ENCODE measurements around the gene SLC22A23. TPM values are rescaled to one million over a fixed set of nuclear protein-coding genes. Genes with fewer than 3 reads are reported as not detected.
"Not testable (repeated sequence)": the region's sequence is repeated elsewhere in the genome, so short reads cannot be mapped to it uniquely, and the experiment has no call there.

Gene SLC22A23
- total RNA-seq, 2 experiments from 2014 or later, result 0.90 to 1.0 TPM

GRCh38 chr6:3245216-3245615 lies 211.6 kb downstream of the SLC22A23 start:
- Mint-ChIP-seq H3K27ac (no peak overlapping the region), H3K9me3 (no peaks in the 10 kb centered on the region), H3K27me3 (peaks cover 32% of the 10 kb centered on the region), H3K4me1 (ENCODE audit: low read depth) (no peaks in the 10 kb centered on the region), H3K36me3 (no peaks in the 10 kb centered on the region), H3K4me3 (no peak overlapping the region)
- no peak for DNase-seq
- intact Hi-C loops (cut with micrococcal nuclease), result no loop called here
- CTCF ChIA-PET, result no interaction called here
- POLR2A ChIA-PET, result no interaction called here

GRCh38 chr6:3244832-3245161 lies 212.1 kb downstream of the SLC22A23 start:
- H3K36me3 Mint-ChIP-seq; H3K4me1 Mint-ChIP-seq (ENCODE audit: low read depth); POLR2A ChIA-PET; H3K9me3 Mint-ChIP-seq; H3K27ac Mint-ChIP-seq; intact Hi-C loops (cut with micrococcal nuclease); DNase-seq; H3K4me3 Mint-ChIP-seq; CTCF ChIA-PET: not testable (repeated sequence)
- peaks cover 32% of the 10 kb centered on the region for H3K27me3 Mint-ChIP-seq

GRCh38 chr6:3244003-3244831 lies 212.6 kb downstream of the SLC22A23 start:
- intact Hi-C loops (cut with micrococcal nuclease), result no loop called here
- no peak for DNase-seq
- Mint-ChIP-seq H3K27ac (no peak overlapping the region), H3K4me3 (no peak overlapping the region), H3K36me3 (no peaks in the 10 kb centered on the region), H3K27me3 (peaks cover 26% of the 10 kb centered on the region), H3K9me3 (no peaks in the 10 kb centered on the region), H3K4me1 (ENCODE audit: low read depth) (no peaks in the 10 kb centered on the region)
- POLR2A ChIA-PET, result no interaction called here
- CTCF ChIA-PET, result no interaction called here

GRCh38 chr6:3242768-3243167 lies 214.1 kb downstream of the SLC22A23 start:
- DNase-seq, result no peak
- H3K27ac Mint-ChIP-seq, result no peak overlapping the region
- no peaks in the 10 kb centered on the region for H3K9me3 Mint-ChIP-seq
- H3K36me3 Mint-ChIP-seq, result no peaks in the 10 kb centered on the region
- ChIA-PET POLR2A (no interaction called here), CTCF (no interaction called here)
- intact Hi-C loops (cut with micrococcal nuclease), result no loop called here
- no peak overlapping the region for H3K4me3 Mint-ChIP-seq
- no peaks in the 10 kb centered on the region for H3K4me1 Mint-ChIP-seq (ENCODE audit: low read depth)
- peaks cover 29% of the 10 kb centered on the region for H3K27me3 Mint-ChIP-seq

- H3K36me3 Mint-ChIP-seq; H3K27ac Mint-ChIP-seq; H3K4me3 Mint-ChIP-seq; DNase-seq; H3K9me3 Mint-ChIP-seq; intact Hi-C loops (cut with micrococcal nuclease); POLR2A ChIA-PET; H3K4me1 Mint-ChIP-seq (ENCODE audit: low read depth); CTCF ChIA-PET: not testable (repeated sequence)
- H3K27me3 Mint-ChIP-seq, result peaks cover 34% of the 10 kb centered on the region
Observed at GRCh38 chr6:3241745-3242144, 215.1 kb downstream of the SLC22A23 start.

GRCh38 chr6:3240595-3240994 lies 216.3 kb downstream of the SLC22A23 start:
- H3K36me3 Mint-ChIP-seq, result no peaks in the 10 kb centered on the region
- ChIA-PET POLR2A (no interaction called here), CTCF (interaction anchor here (2.8 kb wide), 1 partner anchor 11 kb away, joined by 17 read pairs; no protein-coding TSS in a partner anchor)
- H3K9me3 Mint-ChIP-seq, result no peaks in the 10 kb centered on the region
- intact Hi-C loops (cut with micrococcal nuclease), result no loop called here
- H3K27ac Mint-ChIP-seq, result no peak overlapping the region
- peaks cover 40% of the 10 kb centered on the region for H3K27me3 Mint-ChIP-seq
- no peaks in the 10 kb centered on the region for H3K4me1 Mint-ChIP-seq (ENCODE audit: low read depth)
- no peak for DNase-seq
- no peak overlapping the region for H3K4me3 Mint-ChIP-seq

- no peak overlapping the region for H3K27ac Mint-ChIP-seq
- no peaks in the 10 kb centered on the region for H3K4me1 Mint-ChIP-seq (ENCODE audit: low read depth)
- ChIA-PET CTCF (interaction anchor here (0.9 to 2.8 kb wide), 2 partner anchors 9 to 12 kb away, joined by 4 to 17 read pairs; no protein-coding TSS in a partner anchor), POLR2A (no interaction called here)
- no peaks in the 10 kb centered on the region for H3K9me3 Mint-ChIP-seq
- no peak overlapping the region for H3K4me3 Mint-ChIP-seq
- intact Hi-C loops (cut with micrococcal nuclease), result no loop called here
- H3K36me3 Mint-ChIP-seq, result no peaks in the 10 kb centered on the region
- H3K27me3 Mint-ChIP-seq, result peaks cover 41% of the 10 kb centered on the region
- no peak for DNase-seq
Observed at GRCh38 chr6:3239110-3239830, 217.6 kb downstream of the SLC22A23 start.

- no peaks in the 10 kb centered on the region for H3K9me3 Mint-ChIP-seq
- peaks cover 48% of the 10 kb centered on the region for H3K27me3 Mint-ChIP-seq
Observed at GRCh38 chr6:3237761-3238662, 218.8 kb downstream of the SLC22A23 start.

GRCh38 chr6:3236005-3236404 lies 220.8 kb downstream of the SLC22A23 start:
- ChIA-PET CTCF (no interaction called here), POLR2A (no interaction called here)
- intact Hi-C loops (cut with micrococcal nuclease), result no loop called here
- no peak overlapping the region for H3K27ac Mint-ChIP-seq
- H3K9me3 Mint-ChIP-seq, result no peaks in the 10 kb centered on the region
- H3K4me3 Mint-ChIP-seq, result no peak overlapping the region
- H3K4me1 Mint-ChIP-seq (ENCODE audit: low read depth), result peaks cover 8% of the 10 kb centered on the region
- H3K36me3 Mint-ChIP-seq, result no peaks in the 10 kb centered on the region
- peaks cover 64% of the 10 kb centered on the region for H3K27me3 Mint-ChIP-seq
- no peak for DNase-seq

More at GRCh38 chr6:3237761-3238662, 218.8 kb downstream of the SLC22A23 start:
- intact Hi-C loops (cut with micrococcal nuclease), result no loop called here
- ChIA-PET POLR2A (no interaction called here), CTCF (interaction anchor here (2.8 kb wide), 1 partner anchor 14 kb away, joined by 17 read pairs; no protein-coding TSS in a partner anchor)
- Mint-ChIP-seq H3K4me1 (ENCODE audit: low read depth) (no peaks in the 10 kb centered on the region), H3K4me3 (no peak overlapping the region), H3K36me3 (no peaks in the 10 kb centered on the region), H3K27ac (no peak overlapping the region)
- no peak for DNase-seq

GRCh38 chr6:3235486-3235885 lies 221.4 kb downstream of the SLC22A23 start:
- intact Hi-C loops (cut with micrococcal nuclease), result no loop called here
- no peak overlapping the region for H3K27ac Mint-ChIP-seq
- CTCF ChIA-PET, result no interaction called here

GRCh38 chr6:3233904-3234303 lies 222.9 kb downstream of the SLC22A23 start:
- Mint-ChIP-seq H3K9me3 (no peaks in the 10 kb centered on the region), H3K27me3 (peaks cover 78% of the 10 kb centered on the region), H3K4me3 (no peak overlapping the region), H3K27ac (no peak overlapping the region), H3K4me1 (ENCODE audit: low read depth) (peaks cover 26% of the 10 kb centered on the region), H3K36me3 (no peaks in the 10 kb centered on the region)
- DNase-seq, result no peak
- intact Hi-C loops (cut with micrococcal nuclease), result no loop called here
- POLR2A ChIA-PET, result no interaction called here
- CTCF ChIA-PET, result interaction anchor here (1.0 kb wide), 1 partner anchor 16 kb away, joined by 4 read pairs; no protein-coding TSS in a partner anchor

More at GRCh38 chr6:3235486-3235885, 221.4 kb downstream of the SLC22A23 start:
- POLR2A ChIA-PET, result no interaction called here
- peaks cover 68% of the 10 kb centered on the region for H3K27me3 Mint-ChIP-seq
- H3K4me1 Mint-ChIP-seq (ENCODE audit: low read depth), result peaks cover 12% of the 10 kb centered on the region
- no peak for DNase-seq
- no peak overlapping the region for H3K4me3 Mint-ChIP-seq
- H3K9me3 Mint-ChIP-seq, result no peaks in the 10 kb centered on the region
- H3K36me3 Mint-ChIP-seq, result no peaks in the 10 kb centered on the region

GRCh38 chr6:3233321-3233720 lies 223.5 kb downstream of the SLC22A23 start:
- Mint-ChIP-seq H3K36me3 (no peaks in the 10 kb centered on the region), H3K27me3 (peaks cover 77% of the 10 kb centered on the region), H3K4me3 (no peak overlapping the region), H3K4me1 (ENCODE audit: low read depth) (peaks cover 30% of the 10 kb centered on the region), H3K27ac (no peak overlapping the region), H3K9me3 (no peaks in the 10 kb centered on the region)
- DNase-seq, result no peak
- ChIA-PET POLR2A (no interaction called here), CTCF (interaction anchor here (1.0 kb wide), 1 partner anchor 17 kb away, joined by 4 read pairs; no protein-coding TSS in a partner anchor)
- intact Hi-C loops (cut with micrococcal nuclease), result no loop called here

Measured in activated CD4-positive, alpha-beta memory T cell treated with anti-CD3 and anti-CD28 coated beads for 36 hours (primary cell).